Upper lobe of left lung (tissue), 6 donors: ENCODE data around the gene MAST4. TPM values are rescaled to one million over a fixed set of nuclear protein-coding genes. Genes with fewer than 3 reads are reported as not detected.
A peak's percentile ranks its signal among the peaks of the same experiment; 100 is the strongest.

Experiments
- ATAC-seq, 2 donors: fragments of 200-7000 bp; cut with Tn5 transposase; one replicate each; pipeline ENCODE4 v1.9.1; 2022; ENCODE audit warnings: mild to moderate bottlenecking in 2 of 2, moderate library complexity in 2 of 2; ENCODE audit not compliant: low FRiP score in 2 of 2
- DNase-seq, 2 donors: peaks; one replicate each; pipeline ENCODE4 v3.0.0-alpha.2; 2019 to 2020
- H3K27ac ChIP-seq, 4 donors: fragments of 200-600 bp; sonication (generic); one replicate each; pipeline ENCODE4 v1.5.1; 2016 to 2019
- H3K27me3 ChIP-seq, 4 donors: fragments of 200-600 bp; sonication (generic); one replicate each; pipeline ENCODE4 v1.5.1; 2017 to 2019
- H3K36me3 ChIP-seq, 4 donors: fragments of 200-600 bp; sonication (generic); one replicate each; pipeline ENCODE4 v1.5.1; 2016 to 2019
- H3K4me1 ChIP-seq, 4 donors: fragments of 200-600 bp; sonication (generic); one replicate each; pipeline ENCODE4 v1.5.1; 2018 to 2019
- H3K4me3 ChIP-seq, 4 donors: fragments of 200-600 bp; sonication (generic); one replicate each; pipeline ENCODE4 v1.5.1; 2017 to 2019; ENCODE audit warnings: mild to moderate bottlenecking in 2 of 4, moderate library complexity in 1 of 4
- H3K9me3 ChIP-seq, 4 donors: fragments of 200-600 bp; sonication (generic); one replicate each; pipeline ENCODE4 v1.5.1; 2018 to 2019
- CTCF ChIP-seq, 6 experiments: fragments of 450-650 bp in 4 of 6; fragments of 200-600 bp in 2 of 6; sonication (generic) in 2 of 6; IDR thresholded peaks; one replicate each; pipeline ENCODE4 v1.5.1; 2016 to 2019; ENCODE audit warnings: antibody characterized with exemption in 6 of 6
- EP300 ChIP-seq, 4 donors: sonication (generic); formaldehyde crosslinking; IDR thresholded peaks; one replicate each; pipeline ENCODE4 v1.5.1; 2017; ENCODE audit warnings: antibody characterized with exemption in 4 of 4, control low read depth in 2 of 4
- POLR2A ChIP-seq, 4 donors: fragments of 450-650 bp; IDR thresholded peaks; one replicate each; pipeline ENCODE4 v1.5.1; 2016 to 2017; ENCODE audit warnings: antibody characterized with exemption in 4 of 4, mild to moderate bottlenecking in 2 of 4
- POLR2AphosphoS5 ChIP-seq, 2 donors: sonication (generic); formaldehyde crosslinking; IDR thresholded peaks; one replicate each; pipeline ENCODE4 v1.5.1; 2017; ENCODE audit warnings: antibody characterized with exemption in 2 of 2
- WGBS, 2 donors: methylation state at CpG; one replicate each; pipeline ENCODE4 v1.1.5; 2017 to 2018; 5-methylcytosine and 5-hydroxymethylcytosine counted together
- total RNA-seq, 6 donors: library from RNA; depleted of rRNA in 4 of 6; stranded (reverse); fragments of >200 nt in 4 of 6; gene quantifications; one replicate each; pipeline versions ENCODE4 v1.1.0 to v1.2.1, GENCODE V29; 2016 to 2021
- donor health status: DM: no; HTN: no; CAD: no; lungs with moderate emphysema.
- donor health status: DM: no; HTN: yes; CAD: no; lungs with severe emphysema.

The MAST4 gene
- total RNA-seq, 6 donors from 2014 or later: 44.8 to 229 (median 66.4) TPM

- Histone ChIP-seq H3K9me3 (no peaks in the 10 kb centered on the region), H3K27me3 (no peaks in the 10 kb centered on the region), H3K36me3 (no peaks in the 10 kb centered on the region), H3K27ac (peak overlapping the region; percentile 13 to 73 (median 45)), H3K4me1 (peaks cover 29 to 62% (median 40%) of the 10 kb centered on the region in 4 donors), H3K4me3 (no peak overlapping the region)
- no peak for TF ChIP-seq EP300 (IDR thresholded peaks at IDR 0.05)
- no peak for TF ChIP-seq CTCF (IDR thresholded peaks at IDR 0.05)
- DNase-seq (no peak), ATAC-seq (no peak)
- WGBS, 2 donors: 53 to 71% methylated on average over 5 of the region's 5 CpGs
Measured at GRCh38 chr5:67011422-67011821, 415.2 kb downstream of the MAST4 start.

GRCh38 chr5:67012171-67012570, 416.0 kb downstream of the MAST4 start:
- ATAC-seq: no peak
- Histone ChIP-seq H3K4me1 (peaks cover 29 to 58% (median 37%) of the 10 kb centered on the region in 4 donors), H3K4me3 (no peak overlapping the region), H3K27ac (peak overlapping the region in 1 of 4 donors; percentile 73), H3K27me3 (no peaks in the 10 kb centered on the region), H3K9me3 (no peaks in the 10 kb centered on the region), H3K36me3 (no peaks in the 10 kb centered on the region)
- no peak for TF ChIP-seq EP300 (IDR thresholded peaks at IDR 0.05)
- no peak for TF ChIP-seq POLR2A (IDR thresholded peaks at IDR 0.05)
- TF ChIP-seq POLR2AphosphoS5 (IDR thresholded peaks at IDR 0.05): no peak
- TF ChIP-seq CTCF (IDR thresholded peaks at IDR 0.05): no peak
- no peak for DNase-seq
- 86 to 90% methylated on average over 2 of the region's 2 CpGs for WGBS, 2 donors

GRCh38 chr5:67013719-67014118, 417.5 kb downstream of the MAST4 start:
- no peak for ATAC-seq
- no peaks in the 10 kb centered on the region for H3K9me3 ChIP-seq
- no peaks in the 10 kb centered on the region for H3K27me3 ChIP-seq
- no peaks in the 10 kb centered on the region for H3K36me3 ChIP-seq
- no peak for TF ChIP-seq POLR2AphosphoS5 (IDR thresholded peaks at IDR 0.05)
- DNase-seq: no peak
- H3K4me1 ChIP-seq: peaks cover 29 to 57% (median 35%) of the 10 kb centered on the region in 4 donors
- 16 to 43% methylated on average over 1 of the region's 1 CpG for WGBS, 2 donors
- H3K27ac ChIP-seq: peak overlapping the region in 1 of 4 donors; percentile 83
- H3K4me3 ChIP-seq: no peak overlapping the region

- no peak for ATAC-seq
- Histone ChIP-seq H3K27ac (peak overlapping the region in 2 of 4 donors; percentile 79 to 83), H3K27me3 (no peaks in the 10 kb centered on the region), H3K36me3 (no peaks in the 10 kb centered on the region), H3K4me1 (peaks cover 29 to 59% (median 35%) of the 10 kb centered on the region in 4 donors), H3K9me3 (no peaks in the 10 kb centered on the region), H3K4me3 (no peak overlapping the region)
- 85 to 92% methylated on average over 5 of the region's 5 CpGs for WGBS, 2 donors
- DNase-seq: no peak
- no peak for TF ChIP-seq CTCF (IDR thresholded peaks at IDR 0.05)
- TF ChIP-seq EP300 (IDR thresholded peaks at IDR 0.05): no peak
- no peak for TF ChIP-seq POLR2AphosphoS5 (IDR thresholded peaks at IDR 0.05)
- no peak for TF ChIP-seq POLR2A (IDR thresholded peaks at IDR 0.05)
Measured at GRCh38 chr5:67014191-67014590, 418.0 kb downstream of the MAST4 start.

- H3K4me1 ChIP-seq: peaks cover 29 to 60% (median 35%) of the 10 kb centered on the region in 4 donors
- no peaks in the 10 kb centered on the region for H3K9me3 ChIP-seq
- H3K36me3 ChIP-seq: no peaks in the 10 kb centered on the region
- TF ChIP-seq EP300 (IDR thresholded peaks at IDR 0.05) (no peak), POLR2A (IDR thresholded peaks at IDR 0.05) (peak in 1 of 4 donors; percentile 31)
- peak overlapping the region; percentile 43 to 83 (median 76) for H3K27ac ChIP-seq
- peak overlapping the region in 3 of 4 donors; percentile 16 to 38 (median 27) for H3K4me3 ChIP-seq
- ATAC-seq (no peak), DNase-seq (no peak)
- H3K27me3 ChIP-seq: no peaks in the 10 kb centered on the region
- WGBS, 2 donors: 17 to 21% methylated on average over 3 of the region's 3 CpGs
Measured at GRCh38 chr5:67014957-67015400, 418.8 kb downstream of the MAST4 start.

- H3K27me3 ChIP-seq: no peaks in the 10 kb centered on the region
- no peaks in the 10 kb centered on the region for H3K9me3 ChIP-seq
- peak overlapping the region in 3 of 4 donors; percentile 16 to 38 (median 27) for H3K4me3 ChIP-seq
- no peaks in the 10 kb centered on the region for H3K36me3 ChIP-seq
- H3K4me1 ChIP-seq: peaks cover 27 to 56% (median 35%) of the 10 kb centered on the region in 4 donors
- H3K27ac ChIP-seq: peak overlapping the region; percentile 43 to 83 (median 76)
- no peak for TF ChIP-seq POLR2AphosphoS5 (IDR thresholded peaks at IDR 0.05)
- TF ChIP-seq EP300 (IDR thresholded peaks at IDR 0.05): no peak
- no peak for TF ChIP-seq POLR2A (IDR thresholded peaks at IDR 0.05)
- no peak for TF ChIP-seq CTCF (IDR thresholded peaks at IDR 0.05)
- 14 to 15% methylated on average over 8 of the region's 8 CpGs for WGBS, 2 donors
- DNase-seq: no peak
- ATAC-seq: peak in 1 of 2 donors; percentile 77
Measured at GRCh38 chr5:67015541-67016191, 419.5 kb downstream of the MAST4 start.
